ENCODE data around the gene PKNOX2. TPM values are rescaled to one million over a fixed set of nuclear protein-coding genes. Genes with fewer than 3 reads are reported as not detected.

Gene PKNOX2
- total RNA-seq, 1 donor from 2014 or later: not detected

GRCh38 chr11:125346565-125347260, 182.2 kb downstream of the PKNOX2 start:
- no peak for ATAC-seq (ENCODE audit: low read depth)
- DNase-seq: no peak
- H3K4me1 Mint-ChIP-seq: no peaks in the 10 kb centered on the region
- intact Hi-C loops (cut with micrococcal nuclease): no loop called here
- H3K4me3 Mint-ChIP-seq: no peak overlapping the region
- ChIA-PET POLR2A (no interaction called here), CTCF (interaction anchor here (1.1 to 1.3 kb wide), 4 partner anchors 11 to 528 kb away, joined by 3 to 5 read pairs (median 4); no protein-coding TSS in a partner anchor)
- H3K36me3 Mint-ChIP-seq (ENCODE audit: low read depth): no peaks in the 10 kb centered on the region
- H3K27me3 Mint-ChIP-seq: peaks cover 13% of the 10 kb centered on the region
- no peak for TF ChIP-seq CTCF (IDR thresholded peaks at IDR 0.05)
- H3K9me3 Mint-ChIP-seq: no peaks in the 10 kb centered on the region
- no peak overlapping the region for H3K27ac Mint-ChIP-seq

GRCh38 chr11:125347261-125347585, 182.7 kb downstream of the PKNOX2 start:
- DNase-seq: no peak
- Mint-ChIP-seq H3K36me3 (ENCODE audit: low read depth) (no peaks in the 10 kb centered on the region), H3K4me1 (no peaks in the 10 kb centered on the region), H3K27ac (no peak overlapping the region), H3K27me3 (peaks cover 18% of the 10 kb centered on the region), H3K9me3 (no peaks in the 10 kb centered on the region), H3K4me3 (no peak overlapping the region)
- ATAC-seq (ENCODE audit: low read depth): no peak
- no peak for TF ChIP-seq CTCF (IDR thresholded peaks at IDR 0.05)
- intact Hi-C loops (cut with micrococcal nuclease): no loop called here
- CTCF ChIA-PET: interaction anchor here (0.6 to 1.3 kb wide), 4 partner anchors 10 to 528 kb away, joined by 3 to 5 read pairs (median 4); no protein-coding TSS in a partner anchor
- POLR2A ChIA-PET: no interaction called here

DNA sequence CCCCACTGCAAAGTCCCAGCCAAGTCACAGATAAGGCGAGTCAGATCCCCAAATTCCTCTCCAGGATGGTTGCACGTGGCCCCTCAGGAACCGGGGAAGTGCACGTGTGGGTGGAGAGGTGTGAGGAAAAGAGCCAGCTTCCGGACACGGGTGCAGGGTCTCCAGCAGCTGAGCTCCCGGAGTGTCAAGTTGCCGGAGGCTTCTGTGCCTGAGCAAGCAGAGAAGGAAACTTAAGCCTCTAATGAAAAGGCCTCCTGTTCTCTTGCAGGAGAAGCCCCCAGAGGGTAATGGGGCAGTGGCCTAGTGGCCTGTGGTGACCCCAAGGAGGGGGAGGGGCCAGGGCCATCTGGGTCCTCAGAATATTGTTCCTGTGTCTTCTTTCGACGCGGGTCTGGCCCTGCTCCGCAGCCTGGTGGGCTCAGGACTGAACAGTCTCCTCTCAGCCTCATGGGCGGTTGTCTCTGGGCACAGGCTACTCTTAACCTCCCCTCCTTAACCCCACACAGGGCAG, 183.6 kb downstream of the PKNOX2 start:
- ChIA-PET CTCF (interaction anchor here (0.6 kb wide), 1 partner anchor 25 kb away, joined by 3 read pairs; no protein-coding TSS in a partner anchor), POLR2A (no interaction called here)
- H3K36me3 Mint-ChIP-seq (ENCODE audit: low read depth): no peaks in the 10 kb centered on the region
- H3K4me1 Mint-ChIP-seq: no peaks in the 10 kb centered on the region
- TF ChIP-seq CTCF (IDR thresholded peaks at IDR 0.05): no peak
- no peak for ATAC-seq (ENCODE audit: low read depth)
- no peak overlapping the region for H3K4me3 Mint-ChIP-seq
- H3K27me3 Mint-ChIP-seq: peaks cover 23% of the 10 kb centered on the region
- no peak for DNase-seq
- intact Hi-C loops (cut with micrococcal nuclease): loop anchor here (1.0 to 2.0 kb wide), 2 partner anchors 57 to 386 kb away; no protein-coding TSS in a partner anchor
- H3K9me3 Mint-ChIP-seq: no peaks in the 10 kb centered on the region
- H3K27ac Mint-ChIP-seq: no peak overlapping the region

DNA sequence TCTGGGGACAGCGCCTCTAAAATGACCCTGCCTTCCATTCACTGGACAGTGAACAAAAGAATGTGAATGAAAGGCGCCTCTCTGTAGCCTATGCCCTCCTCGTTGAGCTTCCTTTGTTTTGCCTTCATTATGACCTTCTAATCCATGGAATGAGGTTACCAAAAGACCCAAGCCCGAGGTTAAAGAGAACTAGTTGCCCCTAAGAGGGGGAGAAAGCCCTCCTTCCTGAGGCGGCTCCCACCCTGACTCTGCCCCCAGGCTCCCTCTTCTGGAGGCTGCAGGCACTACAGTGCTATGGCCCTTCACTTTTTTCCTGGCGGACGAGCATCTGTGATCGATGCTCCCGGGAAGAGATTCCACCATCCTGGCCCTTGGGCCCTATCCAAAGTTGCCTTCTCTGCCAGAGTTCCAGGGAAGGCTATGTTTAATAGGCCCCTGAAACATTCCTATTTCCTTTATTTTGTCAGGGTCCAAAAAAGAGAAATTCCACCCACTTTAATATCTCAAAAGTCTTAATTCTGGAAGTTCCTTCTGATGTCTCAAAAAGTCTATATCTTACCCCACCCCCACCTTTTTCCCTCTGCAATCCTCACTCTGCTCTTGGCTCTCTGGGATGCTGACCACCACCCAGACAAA, 184.2 kb downstream of the PKNOX2 start:
- peaks cover 21% of the 10 kb centered on the region for H3K27me3 Mint-ChIP-seq
- H3K4me1 Mint-ChIP-seq: no peaks in the 10 kb centered on the region
- H3K36me3 Mint-ChIP-seq (ENCODE audit: low read depth): no peaks in the 10 kb centered on the region
- CTCF ChIA-PET: no interaction called here
- peak; percentile 40 for TF ChIP-seq CTCF (IDR thresholded peaks at IDR 0.05)
- DNase-seq (peak; percentile 31), ATAC-seq (ENCODE audit: low read depth) (peak; percentile 54)
- POLR2A ChIA-PET: no interaction called here
- intact Hi-C loops (cut with micrococcal nuclease): loop anchor here (1.0 to 2.0 kb wide), 2 partner anchors 56 to 386 kb away; no protein-coding TSS in a partner anchor
- no peak overlapping the region for H3K27ac Mint-ChIP-seq
- no peaks in the 10 kb centered on the region for H3K9me3 Mint-ChIP-seq
- no peak overlapping the region for H3K4me3 Mint-ChIP-seq
